ENCODE results near the gene DCLK2.

DNA sequence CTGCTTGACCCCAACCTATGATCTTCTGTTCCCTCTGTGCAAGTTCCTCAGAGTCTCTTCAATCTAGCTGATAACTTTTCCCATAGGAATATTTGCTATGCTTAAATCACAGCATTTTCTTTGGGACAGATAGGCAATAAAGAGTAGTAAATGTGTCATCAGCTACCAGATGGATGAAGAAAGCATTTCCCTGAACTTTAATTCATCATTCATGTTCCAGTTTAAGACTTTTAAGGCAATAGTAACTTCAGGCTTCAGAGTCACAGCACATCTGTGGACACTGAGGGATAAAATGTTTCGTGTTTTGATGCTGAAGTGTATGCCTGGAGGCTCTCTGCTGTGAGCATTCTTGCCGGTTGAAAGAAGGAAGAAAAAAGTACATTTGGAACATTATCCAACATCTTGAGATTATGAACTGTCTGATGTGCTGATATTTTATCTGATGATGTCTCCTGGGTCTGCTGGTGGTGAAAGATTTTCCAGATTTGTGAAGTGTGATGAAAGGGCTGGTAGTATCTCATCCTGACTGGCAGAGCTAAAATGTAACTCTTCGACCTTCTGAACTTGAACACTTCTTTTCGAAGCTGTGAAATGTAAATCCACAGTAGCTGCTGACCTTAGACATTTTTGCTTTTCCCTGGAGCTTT lies 133.7 kb downstream of the DCLK2 start:
- TF ChIP-seq, protein P1, sequence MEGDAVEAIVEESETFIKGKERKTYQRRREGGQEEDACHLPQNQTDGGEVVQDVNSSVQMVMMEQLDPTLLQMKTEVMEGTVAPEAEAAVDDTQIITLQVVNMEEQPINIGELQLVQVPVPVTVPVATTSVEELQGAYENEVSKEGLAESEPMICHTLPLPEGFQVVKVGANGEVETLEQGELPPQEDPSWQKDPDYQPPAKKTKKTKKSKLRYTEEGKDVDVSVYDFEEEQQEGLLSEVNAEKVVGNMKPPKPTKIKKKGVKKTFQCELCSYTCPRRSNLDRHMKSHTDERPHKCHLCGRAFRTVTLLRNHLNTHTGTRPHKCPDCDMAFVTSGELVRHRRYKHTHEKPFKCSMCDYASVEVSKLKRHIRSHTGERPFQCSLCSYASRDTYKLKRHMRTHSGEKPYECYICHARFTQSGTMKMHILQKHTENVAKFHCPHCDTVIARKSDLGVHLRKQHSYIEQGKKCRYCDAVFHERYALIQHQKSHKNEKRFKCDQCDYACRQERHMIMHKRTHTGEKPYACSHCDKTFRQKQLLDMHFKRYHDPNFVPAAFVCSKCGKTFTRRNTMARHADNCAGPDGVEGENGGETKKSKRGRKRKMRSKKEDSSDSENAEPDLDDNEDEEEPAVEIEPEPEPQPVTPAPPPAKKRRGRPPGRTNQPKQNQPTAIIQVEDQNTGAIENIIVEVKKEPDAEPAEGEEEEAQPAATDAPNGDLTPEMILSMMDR (IDR thresholded peaks at IDR 0.05): no peak
- TF ChIP-seq POLR2A (IDR thresholded peaks at IDR 0.05): no peak
